GM12878 (cell line): Measurements from ENCODE around the gene GRAPL.
A peak's percentile ranks its signal among the peaks of the same experiment; 100 is the strongest.
"Not testable (repeated sequence)": the region's sequence is repeated elsewhere in the genome, so short reads cannot be mapped to it uniquely, and the experiment has no call there.

Source experiments
- CEBPB ChIP-seq, 2 experiments: fragments of 150-350 bp in 1 of 2; IDR thresholded peaks; 2 replicates each; pipeline ENCODE4 v1.6.1; 2012 to 2014; ENCODE audit warnings: low read depth in 2 of 2, low read length in 2 of 2, borderline replicate concordance in 1 of 2, inconsistent platforms in 1 of 2
- CTCF ChIP-seq, 3 experiments: IDR thresholded peaks in 2 of 3; conservative IDR thresholded peaks in 1 of 3; 2 replicates each; pipeline ENCODE4 v1.5.1; 2011; ENCODE audit warnings: low read depth in 3 of 3, low read length in 3 of 3, mild to moderate bottlenecking in 3 of 3, control low read depth in 2 of 3, moderate library complexity in 2 of 3, inconsistent platforms in 1 of 3, mixed read lengths in 1 of 3; ENCODE audit not compliant: control insufficient read depth in 2 of 3, insufficient read depth in 1 of 3; ENCODE audit errors: extremely low read depth in 1 of 3
- FOXK2 ChIP-seq: fragments of 450-650 bp; IDR thresholded peaks from 2 replicates; pipeline ENCODE4 v1.6.1; 2017; ENCODE audit warnings: mild to moderate bottlenecking, moderate library complexity
- SUZ12 ChIP-seq: fragments of 200-600 bp; sonication (generic); IDR thresholded peaks from one replicate; pipeline ENCODE4 v1.6.1; 2018; ENCODE audit warnings: antibody characterized with exemption, mild to moderate bottlenecking; ENCODE audit not compliant: unreplicated experiment
- TF ChIP-seq, protein P1 (sequence below): fragments of 450-650 bp; formaldehyde crosslinking; IDR thresholded peaks from 2 replicates; pipeline ENCODE4 v1.5.0; 2022; ENCODE audit warnings: mild to moderate bottlenecking, missing genetic modification characterization

GRCh38 chr17:19142419-19142818 lies 15.0 kb downstream of the GRAPL start:
- TF ChIP-seq, protein P1, sequence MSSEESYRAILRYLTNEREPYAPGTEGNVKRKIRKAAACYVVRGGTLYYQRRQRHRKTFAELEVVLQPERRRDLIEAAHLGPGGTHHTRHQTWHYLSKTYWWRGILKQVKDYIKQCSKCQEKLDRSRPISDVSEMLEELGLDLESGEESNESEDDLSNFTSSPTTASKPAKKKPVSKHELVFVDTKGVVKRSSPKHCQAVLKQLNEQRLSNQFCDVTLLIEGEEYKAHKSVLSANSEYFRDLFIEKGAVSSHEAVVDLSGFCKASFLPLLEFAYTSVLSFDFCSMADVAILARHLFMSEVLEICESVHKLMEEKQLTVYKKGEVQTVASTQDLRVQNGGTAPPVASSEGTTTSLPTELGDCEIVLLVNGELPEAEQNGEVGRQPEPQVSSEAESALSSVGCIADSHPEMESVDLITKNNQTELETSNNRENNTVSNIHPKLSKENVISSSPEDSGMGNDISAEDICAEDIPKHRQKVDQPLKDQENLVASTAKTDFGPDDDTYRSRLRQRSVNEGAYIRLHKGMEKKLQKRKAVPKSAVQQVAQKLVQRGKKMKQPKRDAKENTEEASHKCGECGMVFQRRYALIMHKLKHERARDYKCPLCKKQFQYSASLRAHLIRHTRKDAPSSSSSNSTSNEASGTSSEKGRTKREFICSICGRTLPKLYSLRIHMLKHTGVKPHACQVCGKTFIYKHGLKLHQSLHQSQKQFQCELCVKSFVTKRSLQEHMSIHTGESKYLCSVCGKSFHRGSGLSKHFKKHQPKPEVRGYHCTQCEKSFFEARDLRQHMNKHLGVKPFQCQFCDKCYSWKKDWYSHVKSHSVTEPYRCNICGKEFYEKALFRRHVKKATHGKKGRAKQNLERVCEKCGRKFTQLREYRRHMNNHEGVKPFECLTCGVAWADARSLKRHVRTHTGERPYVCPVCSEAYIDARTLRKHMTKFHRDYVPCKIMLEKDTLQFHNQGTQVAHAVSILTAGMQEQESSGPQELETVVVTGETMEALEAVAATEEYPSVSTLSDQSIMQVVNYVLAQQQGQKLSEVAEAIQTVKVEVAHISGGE (CRISPR knock-in tag), result not testable (repeated sequence)
- not testable (repeated sequence) for TF ChIP-seq CEBPB (IDR thresholded peaks at IDR 0.05; ENCODE audit: borderline replicate concordance in 1 of 2, low read depth in 2 of 2, low read length in 2 of 2); FOXK2; SUZ12
- peak in 1 of 3 experiments; percentile 25; a peak in 1 of 6 replicates for TF ChIP-seq CTCF (IDR thresholded peaks at IDR 0.05 in 2 of 3, conservative IDR thresholded peaks at IDR 0.05 in 1 of 3; ENCODE audit: control insufficient read depth in 2 of 3, extremely low read depth in 1 of 3, insufficient read depth in 1 of 3, low read depth in 3 of 3, low read length in 3 of 3)
